Adrenal gland (tissue), 5 donors: Measurements from ENCODE around the gene ARHGEF16.

Experiments used
- POLR2A ChIP-seq, 2 donors: fragments of 450-650 bp; IDR thresholded peaks; one replicate each; pipeline ENCODE4 v1.6.1; 2017; ENCODE audit warnings: antibody characterized with exemption in 2 of 2, mild to moderate bottlenecking in 2 of 2, moderate library complexity in 1 of 2
- TF ChIP-seq, protein P1 (sequence below), 6 experiments: fragments of 450-650 bp in 4 of 6; fragments of 200-600 bp in 2 of 6; sonication (generic) in 1 of 6; IDR thresholded peaks; 1 replicate in 5 of 6; 2 replicates in 1 of 6; pipeline versions ENCODE4 v1.5.1 to v1.8.0; 2016 to 2021; ENCODE audit warnings: antibody characterized with exemption in 6 of 6, mild to moderate bottlenecking in 2 of 6, moderate library complexity in 1 of 6
- donor health status: DM: no; HTN: no; CAD: no.

GRCh38 chr1:3473381-3473844 is 18.9 kb downstream of the ARHGEF16 start:
- TF ChIP-seq, protein P1, sequence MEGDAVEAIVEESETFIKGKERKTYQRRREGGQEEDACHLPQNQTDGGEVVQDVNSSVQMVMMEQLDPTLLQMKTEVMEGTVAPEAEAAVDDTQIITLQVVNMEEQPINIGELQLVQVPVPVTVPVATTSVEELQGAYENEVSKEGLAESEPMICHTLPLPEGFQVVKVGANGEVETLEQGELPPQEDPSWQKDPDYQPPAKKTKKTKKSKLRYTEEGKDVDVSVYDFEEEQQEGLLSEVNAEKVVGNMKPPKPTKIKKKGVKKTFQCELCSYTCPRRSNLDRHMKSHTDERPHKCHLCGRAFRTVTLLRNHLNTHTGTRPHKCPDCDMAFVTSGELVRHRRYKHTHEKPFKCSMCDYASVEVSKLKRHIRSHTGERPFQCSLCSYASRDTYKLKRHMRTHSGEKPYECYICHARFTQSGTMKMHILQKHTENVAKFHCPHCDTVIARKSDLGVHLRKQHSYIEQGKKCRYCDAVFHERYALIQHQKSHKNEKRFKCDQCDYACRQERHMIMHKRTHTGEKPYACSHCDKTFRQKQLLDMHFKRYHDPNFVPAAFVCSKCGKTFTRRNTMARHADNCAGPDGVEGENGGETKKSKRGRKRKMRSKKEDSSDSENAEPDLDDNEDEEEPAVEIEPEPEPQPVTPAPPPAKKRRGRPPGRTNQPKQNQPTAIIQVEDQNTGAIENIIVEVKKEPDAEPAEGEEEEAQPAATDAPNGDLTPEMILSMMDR (IDR thresholded peaks at IDR 0.05), result no peak
- no peak for TF ChIP-seq POLR2A (IDR thresholded peaks at IDR 0.05)
